Transverse colon (tissue), 4 donors: ENCODE results near the gene LMX1B. TPM values are rescaled to one million over a fixed set of nuclear protein-coding genes. Genes with fewer than 3 reads are reported as not detected.

Experiments used
- DNase-seq: peaks from one replicate; pipeline ENCODE4 v3.0.0-alpha.2; 2019
- H3K27ac ChIP-seq, 4 donors: fragments of 200-600 bp; sonication (generic); 2 replicates each; pipeline ENCODE4 v1.5.1; 2016 to 2018; ENCODE audit warnings: inconsistent platforms in 4 of 4
- H3K27me3 ChIP-seq: fragments of 200-600 bp; sonication (generic); 2 replicates; pipeline ENCODE4 v1.5.1; 2017; ENCODE audit warnings: inconsistent platforms
- H3K36me3 ChIP-seq, 4 donors: fragments of 200-600 bp; sonication (generic); 2 replicates each; pipeline ENCODE4 v1.5.1; 2017 to 2019; ENCODE audit warnings: inconsistent platforms in 4 of 4
- H3K4me1 ChIP-seq, 4 donors: fragments of 200-600 bp; sonication (generic); 2 replicates each; pipeline ENCODE4 v1.5.1; 2017 to 2020; ENCODE audit warnings: inconsistent platforms in 4 of 4
- H3K4me3 ChIP-seq, 4 donors: fragments of 200-600 bp; sonication (generic); 1 replicate in 1 of 4; 2 replicates in 3 of 4; pipeline versions ENCODE4 v1.5.1 to v1.6.1; 2017 to 2019; ENCODE audit warnings: inconsistent platforms in 4 of 4
- H3K9me3 ChIP-seq, 2 donors: fragments of 200-600 bp; sonication (generic); 2 replicates each; pipeline ENCODE4 v1.5.1; 2017 to 2019; ENCODE audit warnings: inconsistent platforms in 2 of 2
- CTCF ChIP-seq, 5 experiments: fragments of 200-600 bp in 3 of 5; fragments of 450-650 bp in 2 of 5; sonication (generic) in 3 of 5; IDR thresholded peaks; 1 replicate in 2 of 5; 2 replicates in 3 of 5; pipeline ENCODE4 v1.5.1; 2016 to 2017; ENCODE audit warnings: antibody characterized with exemption in 5 of 5, inconsistent platforms in 3 of 5, mild to moderate bottlenecking in 2 of 5, moderate library complexity in 1 of 5
- EP300 ChIP-seq: sonication (generic); formaldehyde crosslinking; IDR thresholded peaks from one replicate; pipeline ENCODE4 v1.6.1; 2017; ENCODE audit warnings: antibody characterized with exemption, low read depth
- POLR2A ChIP-seq: fragments of 450-650 bp; IDR thresholded peaks from one replicate; pipeline ENCODE4 v1.6.1; 2016; ENCODE audit warnings: antibody characterized with exemption, mild to moderate bottlenecking, moderate library complexity
- POLR2AphosphoS5 ChIP-seq, 3 donors: sonication (generic); formaldehyde crosslinking; IDR thresholded peaks; one replicate each; pipeline ENCODE4 v1.6.1; 2016; ENCODE audit warnings: antibody characterized with exemption in 3 of 3
- WGBS, 2 donors: methylation state at CpG; one replicate each; pipeline ENCODE4 v1.1.5; 2018; ENCODE audit warnings: low coverage in 1 of 2; 5-methylcytosine and 5-hydroxymethylcytosine counted together
- in situ Hi-C, 4 donors: fragments of 200-750 bp; cut with MboI; loops; one replicate each; pipeline versions ENCODE4 v1.15.0 to v1.15.1; 2017; ENCODE audit warnings: low sequenced_read_pairs in 3 of 4, low pct_ligation_motif_present in 1 of 4, low pct_unique_long_range_greater_than_20kb in 1 of 4
- intact Hi-C: fragments of 100-400 bp; cut with DNase I; formaldehyde crosslinking; loops from one replicate; pipeline ENCODE4 v1.15.1; 2023; ENCODE audit warnings: low total_unique reads
- total RNA-seq, 4 donors: library from RNA; depleted of rRNA; stranded (reverse); fragments of >200 nt; gene quantifications; one replicate each; pipeline ENCODE4 v1.1.0, GENCODE V29; 2016

The LMX1B gene
- total RNA-seq, 4 donors from 2014 or later: 0.64 TPM; not detected in 3

DNA sequence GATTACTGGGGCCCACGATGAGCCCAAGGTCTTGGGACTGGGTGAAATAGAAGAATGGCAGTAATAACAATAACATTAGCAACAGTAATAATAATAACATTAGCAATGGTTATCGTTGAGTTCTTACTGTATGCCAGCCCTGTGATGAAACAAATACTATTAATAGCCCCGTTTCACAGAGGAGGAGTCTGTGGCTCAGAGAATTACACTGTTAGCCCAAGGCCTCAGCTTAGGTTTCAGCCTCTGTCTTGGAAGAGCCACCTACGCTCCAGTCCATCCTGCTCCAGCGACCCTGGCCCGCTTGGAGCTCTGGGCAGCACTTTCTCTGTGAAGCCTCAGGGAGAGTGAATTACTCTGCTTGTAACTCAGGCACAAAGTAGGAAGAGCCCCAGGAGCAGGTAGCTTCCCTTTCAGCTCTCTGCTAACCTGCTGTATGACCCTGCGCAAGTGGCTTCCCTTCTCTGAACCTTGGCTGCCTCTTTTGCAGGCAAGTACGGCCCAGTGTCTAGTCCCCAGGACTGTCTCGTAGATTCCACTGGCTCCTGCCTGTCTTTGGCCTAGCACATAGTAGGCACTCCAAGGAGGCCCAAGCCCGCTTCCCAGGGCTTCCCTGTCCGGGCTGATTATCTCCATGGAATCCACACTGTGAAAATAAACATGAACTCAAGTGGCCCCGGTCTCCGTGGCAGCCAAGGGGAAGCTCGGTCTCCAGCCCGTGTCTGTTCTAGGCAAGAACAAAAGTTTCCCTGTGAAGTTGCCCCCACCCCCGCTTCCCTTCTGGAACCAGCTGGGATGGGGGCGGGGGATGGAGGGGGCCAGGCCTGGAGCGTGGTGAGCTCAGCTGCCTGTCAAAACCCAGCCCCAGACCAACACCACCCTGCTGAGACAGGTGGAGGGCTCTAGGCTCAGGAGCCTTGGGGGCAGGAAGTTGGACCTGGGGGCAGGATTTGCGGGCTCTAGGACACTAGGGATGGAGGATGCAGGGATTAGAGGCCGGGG is 26.2 kb upstream of the LMX1B start:
- TF ChIP-seq EP300: no peak
- TF ChIP-seq POLR2A: no peak
- in situ Hi-C loops: no loop called here
- Histone ChIP-seq H3K4me3 (no peak overlapping the region), H3K9me3 (no peaks in the 10 kb centered on the region), H3K27ac (peak overlapping the region in 1 of 4 donors; percentile 50), H3K4me1 (peaks cover 0 to 12% (median 0%) of the 10 kb centered on the region in 4 donors), H3K36me3 (no peaks in the 10 kb centered on the region), H3K27me3 (peaks cover 38% of the 10 kb centered on the region)
- 27 to 46% methylated on average over 2 to 20 of the region's 20 CpGs for WGBS, 2 donors
- intact Hi-C loops: no loop called here
- no peak for DNase-seq

GRCh38 chr9:126588491-126589168 is 25.1 kb upstream of the LMX1B start:
- Histone ChIP-seq H3K27ac (no peak overlapping the region), H3K4me3 (no peak overlapping the region), H3K27me3 (peaks cover 37% of the 10 kb centered on the region), H3K9me3 (no peaks in the 10 kb centered on the region), H3K4me1 (peaks cover 0 to 12% (median 0%) of the 10 kb centered on the region in 4 donors), H3K36me3 (no peaks in the 10 kb centered on the region)
- intact Hi-C loops (no loop called here), in situ Hi-C loops (no loop called here)
- TF ChIP-seq POLR2AphosphoS5 (IDR thresholded peaks at IDR 0.05): no peak
- TF ChIP-seq EP300: no peak
- TF ChIP-seq CTCF (IDR thresholded peaks at IDR 0.05): no peak
- TF ChIP-seq POLR2A: no peak
- no peak for DNase-seq
- 73 to 80% methylated on average over 3 to 10 of the region's 10 CpGs for WGBS, 2 donors

DNA sequence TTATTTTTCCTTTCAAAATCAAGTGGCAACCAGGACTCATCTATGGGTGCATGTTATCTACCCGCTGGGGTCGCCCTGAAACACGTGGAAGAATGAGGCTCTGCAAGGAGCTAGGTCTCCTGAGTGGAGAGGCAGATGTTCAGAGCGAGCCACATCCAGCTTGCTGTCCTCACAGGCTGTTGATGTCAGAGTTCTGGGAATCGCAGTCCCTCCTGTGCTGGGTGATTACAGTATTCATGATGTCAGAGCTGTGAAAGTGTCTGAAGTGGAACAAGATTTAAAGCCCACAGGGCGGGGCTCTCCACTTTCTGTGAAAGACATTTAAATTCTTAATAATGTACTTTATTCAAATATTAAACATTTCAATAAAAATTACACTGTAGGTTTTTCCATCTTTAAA is 24.4 kb upstream of the LMX1B start:
- Histone ChIP-seq H3K9me3 (no peaks in the 10 kb centered on the region), H3K36me3 (no peaks in the 10 kb centered on the region), H3K27me3 (peaks cover 38% of the 10 kb centered on the region), H3K4me3 (no peak overlapping the region), H3K4me1 (peaks cover 0 to 12% (median 0%) of the 10 kb centered on the region in 4 donors), H3K27ac (no peak overlapping the region)
- TF ChIP-seq POLR2A: no peak
- TF ChIP-seq EP300: no peak
- TF ChIP-seq POLR2AphosphoS5 (IDR thresholded peaks at IDR 0.05): no peak
- no peak for TF ChIP-seq CTCF (IDR thresholded peaks at IDR 0.05)
- no peak for DNase-seq
- in situ Hi-C loops (no loop called here), intact Hi-C loops (no loop called here)
- 78 to 84% methylated on average over 4 to 6 of the region's 6 CpGs for WGBS, 2 donors

DNA sequence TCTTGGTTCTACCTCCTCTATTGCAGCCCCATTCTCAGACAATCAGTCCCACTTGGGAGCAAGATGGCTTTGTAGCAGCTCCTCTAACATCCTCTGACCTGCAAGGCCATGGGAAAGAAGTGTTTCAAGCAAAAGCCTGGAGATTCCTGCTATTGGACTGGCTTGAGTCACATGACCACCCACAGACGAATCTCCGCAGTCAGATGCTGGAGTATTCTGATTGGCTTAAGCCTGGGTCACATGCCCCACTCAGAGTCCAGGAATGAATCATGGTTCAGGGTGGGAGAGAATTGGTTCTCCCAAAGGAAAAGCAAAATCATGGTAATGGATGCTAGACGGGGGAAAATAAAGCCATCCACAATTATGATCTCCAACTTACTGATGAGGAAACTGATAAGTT is 22.6 kb upstream of the LMX1B start:
- WGBS, 2 donors: 60 to 89% methylated on average over 1 to 3 of the region's 3 CpGs
- in situ Hi-C loops: no loop called here

More for the DNA sequence above, 22.6 kb upstream of the LMX1B start:
- H3K27ac ChIP-seq: no peak overlapping the region
- no peak for DNase-seq
- no peak for TF ChIP-seq POLR2A
- TF ChIP-seq CTCF (IDR thresholded peaks at IDR 0.05): no peak
- H3K36me3 ChIP-seq: no peaks in the 10 kb centered on the region
- no peak overlapping the region for H3K4me3 ChIP-seq
- H3K27me3 ChIP-seq: peaks cover 44% of the 10 kb centered on the region
- H3K9me3 ChIP-seq: no peaks in the 10 kb centered on the region
- H3K4me1 ChIP-seq: peaks cover 0 to 12% (median 0%) of the 10 kb centered on the region in 4 donors
- intact Hi-C loops: no loop called here
